H9 (cell line): ENCODE measurements around the gene TENM3. TPM values are rescaled to one million over a fixed set of nuclear protein-coding genes. Genes with fewer than 3 reads are reported as not detected.

Experiments used
- DNase-seq: peaks from one replicate; pipeline ENCODE4 v3.0.0-alpha.2; 2017
- H2AFZ ChIP-seq: one replicate; pipeline ENCODE4 v1.6.1; 2013; ENCODE audit warnings: mild to moderate bottlenecking, low read length, control low read depth, moderate library complexity
- H2AK5ac ChIP-seq: 2 replicates; pipeline ENCODE4 v1.6.1; 2013; ENCODE audit warnings: low read length, control low read depth, mixed read lengths; ENCODE audit not compliant: insufficient read length
- H2BK120ac ChIP-seq: one replicate; pipeline ENCODE4 v1.6.1; 2013; ENCODE audit warnings: low read depth, mild to moderate bottlenecking, low read length, control low read depth, inconsistent platforms; ENCODE audit not compliant: poor library complexity, severe bottlenecking
- H2BK12ac ChIP-seq: 2 replicates; pipeline ENCODE4 v1.6.1; 2013; ENCODE audit warnings: low read length, control low read depth, mixed read lengths, low read depth; ENCODE audit not compliant: insufficient read length
- H2BK15ac ChIP-seq: 2 replicates; pipeline ENCODE4 v1.6.1; 2013; ENCODE audit warnings: low read depth, low read length, control low read depth
- H2BK20ac ChIP-seq: one replicate; pipeline ENCODE4 v1.6.1; 2013; ENCODE audit warnings: low read depth, mild to moderate bottlenecking, low read length, control low read depth, inconsistent platforms; ENCODE audit not compliant: poor library complexity, severe bottlenecking
- H2BK5ac ChIP-seq: 2 replicates; pipeline ENCODE4 v1.6.1; 2013; ENCODE audit warnings: low read length, control low read depth, mixed read lengths; ENCODE audit not compliant: insufficient read length
- H3K14ac ChIP-seq: 2 replicates; pipeline ENCODE4 v1.6.1; 2013; ENCODE audit warnings: low read length, control low read depth; ENCODE audit not compliant: insufficient read depth
- H3K18ac ChIP-seq: 2 replicates; pipeline ENCODE4 v1.6.1; 2013; ENCODE audit warnings: low read depth, mild to moderate bottlenecking, mixed read lengths, low read length, control low read depth; ENCODE audit not compliant: insufficient read length
- H3K23ac ChIP-seq: 2 replicates; pipeline ENCODE4 v1.6.1; 2013; ENCODE audit warnings: low read length, control low read depth, mixed read lengths, low read depth; ENCODE audit not compliant: insufficient read length
- H3K23me2 ChIP-seq: 2 replicates; pipeline ENCODE4 v1.6.1; 2013; ENCODE audit warnings: low read depth, mild to moderate bottlenecking, mixed read lengths, low read length, control low read depth; ENCODE audit not compliant: insufficient read length, poor library complexity, severe bottlenecking
- H3K27ac ChIP-seq: 2 replicates; pipeline ENCODE4 v1.5.1; 2013; ENCODE audit warnings: low read length, control low read depth, mixed read lengths, low read depth; ENCODE audit not compliant: insufficient read length
- H3K27me3 ChIP-seq: 2 replicates; pipeline ENCODE4 v1.6.1; 2013; ENCODE audit warnings: low read length, control low read depth, inconsistent platforms; ENCODE audit not compliant: insufficient read depth
- H3K4ac ChIP-seq: 2 replicates; pipeline ENCODE4 v1.6.1; 2013; ENCODE audit warnings: low read depth, mild to moderate bottlenecking, control low read depth, inconsistent platforms, low read length, moderate library complexity
- H3K4me1 ChIP-seq: 2 replicates; pipeline ENCODE4 v1.6.1; 2013; ENCODE audit warnings: low read length, control low read depth, inconsistent platforms; ENCODE audit not compliant: insufficient read depth
- H3K4me2 ChIP-seq: 2 replicates; pipeline ENCODE4 v1.6.1; 2013; ENCODE audit warnings: low read length, control low read depth, mixed read lengths; ENCODE audit not compliant: insufficient read length, insufficient read depth
- H3K56ac ChIP-seq: 2 replicates; pipeline ENCODE4 v1.6.1; 2013; ENCODE audit warnings: low read depth, mild to moderate bottlenecking, mixed read lengths, low read length, control low read depth; ENCODE audit not compliant: insufficient read length
- H3K79me1 ChIP-seq: 2 replicates; pipeline ENCODE4 v1.6.1; 2013; ENCODE audit warnings: low read depth, mild to moderate bottlenecking, moderate library complexity, low read length, control low read depth, inconsistent platforms; ENCODE audit not compliant: insufficient read depth, poor library complexity, severe bottlenecking
- H3K79me2 ChIP-seq: 2 replicates; pipeline ENCODE4 v1.6.1; 2013; ENCODE audit warnings: low read length, control low read depth, inconsistent platforms; ENCODE audit not compliant: insufficient read depth
- H3K9ac ChIP-seq: 2 replicates; pipeline ENCODE4 v1.6.1; 2013; ENCODE audit warnings: low read length, control low read depth, mixed read lengths; ENCODE audit not compliant: insufficient read length; ENCODE audit errors: extremely low read depth
- H3K9me3 ChIP-seq: one replicate; pipeline ENCODE4 v1.6.1; 2013; ENCODE audit warnings: low read depth, low read length, inconsistent platforms; ENCODE audit not compliant: control insufficient read depth
- H3T11ph ChIP-seq: one replicate; pipeline ENCODE4 v1.6.1; 2013; ENCODE audit warnings: mild to moderate bottlenecking, low read length, control low read depth, inconsistent platforms
- H4K20me1 ChIP-seq: one replicate; pipeline ENCODE4 v1.6.1; 2013; ENCODE audit not compliant: control insufficient read depth, insufficient read length, insufficient read depth
- H4K5ac ChIP-seq: 2 replicates; pipeline ENCODE4 v1.6.1; 2013; ENCODE audit warnings: low read depth, mild to moderate bottlenecking, mixed read lengths, low read length, control low read depth; ENCODE audit not compliant: insufficient read length
- H4K8ac ChIP-seq: replicated peaks from 2 replicates; pipeline ENCODE4 v1.6.1; 2013; ENCODE audit warnings: low read length, control low read depth, mixed read lengths, low read depth; ENCODE audit not compliant: insufficient read length
- H4K91ac ChIP-seq: 2 replicates; pipeline ENCODE4 v1.6.1; 2013; ENCODE audit warnings: low read depth, mild to moderate bottlenecking, moderate library complexity, mixed read lengths, low read length, control low read depth; ENCODE audit not compliant: insufficient read length
- H3K27ac Mint-ChIP-seq, 3 experiments: 2 replicates in 2 of 3; 3 replicates in 1 of 3; pipeline ENCODE4 v1.8.0; 2020 to 2021; ENCODE audit warnings: mixed read lengths in 3 of 3, mild to moderate bottlenecking in 1 of 3, moderate library complexity in 1 of 3
- H3K27me3 Mint-ChIP-seq: 2 replicates; pipeline ENCODE4 v1.8.0; 2021; ENCODE audit warnings: low read depth, mild to moderate bottlenecking, moderate library complexity, mixed read lengths
- H3K36me3 Mint-ChIP-seq, 3 experiments: 2 replicates in 2 of 3; 3 replicates in 1 of 3; pipeline ENCODE4 v1.8.0; 2020 to 2021; ENCODE audit warnings: low read depth in 3 of 3, mixed read lengths in 3 of 3; ENCODE audit not compliant: insufficient read depth in 1 of 3
- H3K4me1 Mint-ChIP-seq, 2 experiments: 2 replicates each; pipeline ENCODE4 v1.8.0; 2020; ENCODE audit warnings: mixed read lengths in 2 of 2
- H3K4me3 Mint-ChIP-seq, 2 experiments: 2 replicates in 1 of 2; 3 replicates in 1 of 2; pipeline ENCODE4 v1.8.0; 2020 to 2021; ENCODE audit warnings: mild to moderate bottlenecking in 2 of 2, mixed read lengths in 2 of 2, moderate library complexity in 1 of 2
- H3K9me3 Mint-ChIP-seq, 2 experiments: 2 replicates in 1 of 2; 3 replicates in 1 of 2; pipeline ENCODE4 v1.8.0; 2020; ENCODE audit warnings: mild to moderate bottlenecking in 2 of 2, mixed read lengths in 2 of 2, moderate library complexity in 1 of 2
- CTCF ChIP-seq: fragments of 200-600 bp; sonication (generic); conservative IDR thresholded peaks from 3 replicates; pipeline ENCODE4 v1.8.0; 2021; ENCODE audit warnings: antibody characterized with exemption, mild to moderate bottlenecking
- WGBS: extraction: QIAGEN DNeasy Blood & Tissue Kit; methylation state at CpG from one replicate; pipeline ENCODE4 v1.1.7; 2013; ENCODE audit warnings: missing lambda C conversion rate, low lambda C conversion rate, mixed read lengths; ENCODE audit not compliant: insufficient read length; ENCODE audit errors: extremely low coverage; 5-methylcytosine and 5-hydroxymethylcytosine counted together
- total RNA-seq: library from RNA; stranded (reverse); gene quantifications from 2 replicates; pipeline ENCODE4 v1.2.1, GENCODE V29; 2021

The TENM3 gene
- total RNA-seq, 1 experiment from 2014 or later, result 49.6 TPM

- H3K4me2 ChIP-seq, result no peak overlapping the region
- no peaks in the 10 kb centered on the region for H3K79me1 ChIP-seq
- no peaks in the 10 kb centered on the region; the same call in 1 of the 2 replicates for H3K4me1 ChIP-seq
- Mint-ChIP-seq H3K27ac (no peak overlapping the region), H3K36me3 (peaks cover 28 to 47% (median 31%) of the 10 kb centered on the region in 3 experiments), H3K4me1 (peaks cover 17 to 27% of the 10 kb centered on the region in 2 experiments), H3K4me3 (no peak overlapping the region), H3K27me3 (peaks cover 9% of the 10 kb centered on the region), H3K9me3 (peaks cover 22 to 24% of the 10 kb centered on the region in 2 experiments)
- no peak overlapping the region for H2BK20ac ChIP-seq
- no peak overlapping the region for H3T11ph ChIP-seq
- no peaks in the 10 kb centered on the region for H3K27me3 ChIP-seq
- H3K23ac ChIP-seq, result no peak overlapping the region
- H4K91ac ChIP-seq, result no peak overlapping the region
- no peaks in the 10 kb centered on the region for H3K79me2 ChIP-seq
- H3K56ac ChIP-seq, result no peak overlapping the region
- H3K9me3 ChIP-seq, result peaks cover 11% of the 10 kb centered on the region
- no peak overlapping the region for H3K14ac ChIP-seq
- H3K4ac ChIP-seq, result no peak overlapping the region
- TF ChIP-seq CTCF, result no peak
- H3K18ac ChIP-seq, result no peak overlapping the region
- H2AFZ ChIP-seq, result no peak overlapping the region
- no peak overlapping the region for H3K27ac ChIP-seq
- H3K23me2 ChIP-seq, result no peaks in the 10 kb centered on the region
- H2BK15ac ChIP-seq, result no peak overlapping the region
- DNase-seq, result no peak
- H4K5ac ChIP-seq, result no peak overlapping the region
- H3K9ac ChIP-seq, result no peak overlapping the region
- no peaks in the 10 kb centered on the region for H4K20me1 ChIP-seq
- no peak overlapping the region for H4K8ac ChIP-seq
- no peak overlapping the region for H2BK12ac ChIP-seq
- no peak overlapping the region for H2BK5ac ChIP-seq
- no peak overlapping the region for H2AK5ac ChIP-seq
- no CpG with 5 or more reads among the region's 2 CpGs for WGBS
- no peak overlapping the region for H2BK120ac ChIP-seq
Observed at GRCh38 chr4:182415116-182415515, 171.9 kb downstream of the TENM3 start.
